Activated B cell treated with CpG ODN at 0.5 μM for 24 hours (primary cell): ENCODE measurements around the gene TANGO2. TPM values are rescaled to one million over a fixed set of nuclear protein-coding genes. Genes with fewer than 3 reads are reported as not detected.

ENCODE experiments used
- ATAC-seq: fragments of 200-7000 bp; cut with Tn5 transposase; one replicate; pipeline ENCODE4 v1.10.0; 2021; ENCODE audit warnings: low read depth, mild to moderate bottlenecking, moderate library complexity
- CTCF ChIA-PET: fragments of 350-600 bp; sonication (Branson Sonifier 250); formaldehyde crosslinking; loops from one replicate; lab custom pipeline; 2021; ENCODE audit warnings: antibody characterized with exemption; lab: Charles Lee
- POLR2A ChIA-PET: fragments of 350-600 bp; sonication (Branson Sonifier 250); formaldehyde crosslinking; loops from one replicate; lab custom pipeline; 2021; ENCODE audit warnings: antibody characterized with exemption; lab: Charles Lee
- DNase-seq: peaks from one replicate; pipeline ENCODE4 v3.0.0; 2022
- H3K27ac Mint-ChIP-seq: one replicate; pipeline ENCODE4 v1.8.0; 2020; ENCODE audit warnings: mixed read lengths
- H3K27me3 Mint-ChIP-seq: one replicate; pipeline ENCODE4 v1.8.0; 2021; ENCODE audit warnings: mixed read lengths
- H3K36me3 Mint-ChIP-seq: one replicate; pipeline ENCODE4 v1.8.0; 2021; ENCODE audit warnings: low read depth, mixed read lengths
- H3K4me1 Mint-ChIP-seq: one replicate; pipeline ENCODE4 v1.8.0; 2021; ENCODE audit warnings: mixed read lengths
- H3K4me3 Mint-ChIP-seq: one replicate; pipeline ENCODE4 v1.8.0; 2020; ENCODE audit warnings: mild to moderate bottlenecking, mixed read lengths
- H3K9me3 Mint-ChIP-seq: one replicate; pipeline ENCODE4 v1.8.0; 2020; ENCODE audit warnings: mixed read lengths
- intact Hi-C: fragments of 100-400 bp; cut with micrococcal nuclease; formaldehyde crosslinking; loops from one replicate; pipeline ENCODE4 v1.15.1; 2024
- total RNA-seq: library from RNA; stranded (reverse); gene quantifications from 2 replicates; pipeline ENCODE4 v1.2.3, GENCODE V29; 2022
- TF ChIP-seq, protein P1 (sequence below): fragments of 200-600 bp; IDR thresholded peaks from one replicate; pipeline ENCODE4 v1.8.0; 2022; ENCODE audit warnings: antibody characterized with exemption, mild to moderate bottlenecking

Gene TANGO2
- total RNA-seq, 1 donor from 2014 or later, result 47.2 TPM

DNA sequence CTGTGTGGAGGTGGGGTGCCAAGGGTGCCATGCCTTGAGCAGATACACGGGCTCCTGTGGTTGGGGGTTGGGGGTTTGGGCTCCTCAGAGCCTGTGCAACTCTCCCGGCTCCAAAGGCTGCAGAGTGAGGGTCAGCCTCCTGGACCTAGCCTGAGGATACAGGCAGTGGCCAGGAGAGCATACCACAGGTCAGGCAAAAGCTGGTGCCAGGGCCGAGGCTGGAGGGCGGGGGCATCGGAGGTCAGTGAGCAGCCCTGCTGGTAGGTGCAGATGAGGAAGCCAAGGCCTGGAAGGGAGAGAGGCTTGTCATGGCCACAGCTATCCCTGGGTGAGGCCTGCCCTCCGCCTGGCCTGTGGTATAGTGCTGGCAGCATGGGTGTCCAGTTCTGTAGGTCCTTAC is 33.6 kb downstream of the TANGO2 start:
- DNase-seq (no peak), ATAC-seq (no peak)
- no peaks in the 10 kb centered on the region for H3K27me3 Mint-ChIP-seq
- H3K4me3 Mint-ChIP-seq, result no peak overlapping the region
- POLR2A ChIA-PET, result no interaction called here
- H3K9me3 Mint-ChIP-seq, result no peaks in the 10 kb centered on the region
- H3K36me3 Mint-ChIP-seq, result peaks cover 71% of the 10 kb centered on the region
- TF ChIP-seq, protein P1, sequence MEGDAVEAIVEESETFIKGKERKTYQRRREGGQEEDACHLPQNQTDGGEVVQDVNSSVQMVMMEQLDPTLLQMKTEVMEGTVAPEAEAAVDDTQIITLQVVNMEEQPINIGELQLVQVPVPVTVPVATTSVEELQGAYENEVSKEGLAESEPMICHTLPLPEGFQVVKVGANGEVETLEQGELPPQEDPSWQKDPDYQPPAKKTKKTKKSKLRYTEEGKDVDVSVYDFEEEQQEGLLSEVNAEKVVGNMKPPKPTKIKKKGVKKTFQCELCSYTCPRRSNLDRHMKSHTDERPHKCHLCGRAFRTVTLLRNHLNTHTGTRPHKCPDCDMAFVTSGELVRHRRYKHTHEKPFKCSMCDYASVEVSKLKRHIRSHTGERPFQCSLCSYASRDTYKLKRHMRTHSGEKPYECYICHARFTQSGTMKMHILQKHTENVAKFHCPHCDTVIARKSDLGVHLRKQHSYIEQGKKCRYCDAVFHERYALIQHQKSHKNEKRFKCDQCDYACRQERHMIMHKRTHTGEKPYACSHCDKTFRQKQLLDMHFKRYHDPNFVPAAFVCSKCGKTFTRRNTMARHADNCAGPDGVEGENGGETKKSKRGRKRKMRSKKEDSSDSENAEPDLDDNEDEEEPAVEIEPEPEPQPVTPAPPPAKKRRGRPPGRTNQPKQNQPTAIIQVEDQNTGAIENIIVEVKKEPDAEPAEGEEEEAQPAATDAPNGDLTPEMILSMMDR, result no peak
- CTCF ChIA-PET, result no interaction called here
- intact Hi-C loops, result no loop called here
- no peaks in the 10 kb centered on the region for H3K4me1 Mint-ChIP-seq
- H3K27ac Mint-ChIP-seq, result no peak overlapping the region

DNA sequence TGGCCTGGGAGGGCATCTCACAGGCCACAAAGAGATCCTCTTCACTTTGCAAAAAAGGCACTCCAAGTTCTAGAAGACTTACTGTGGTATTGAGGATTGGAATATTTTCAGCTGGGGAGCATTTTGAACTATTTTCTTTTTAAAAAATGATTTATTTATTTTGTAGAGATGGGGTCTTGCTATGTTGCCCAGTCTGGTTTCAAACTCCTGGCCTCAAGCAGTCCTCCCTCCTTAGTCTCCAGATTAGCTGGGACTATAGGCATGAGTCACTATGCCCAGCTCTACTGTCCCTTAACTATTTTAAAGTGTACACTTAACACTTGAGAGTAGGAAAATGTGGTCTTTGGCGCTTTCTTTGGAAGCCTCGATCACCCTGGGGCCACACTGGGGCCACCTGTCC is 34.2 kb downstream of the TANGO2 start:
- ATAC-seq (no peak), DNase-seq (no peak)
- Mint-ChIP-seq H3K27ac (no peak overlapping the region), H3K9me3 (no peaks in the 10 kb centered on the region), H3K4me3 (no peak overlapping the region), H3K27me3 (no peaks in the 10 kb centered on the region), H3K36me3 (peaks cover 70% of the 10 kb centered on the region), H3K4me1 (no peaks in the 10 kb centered on the region)
- intact Hi-C loops, result no loop called here
- POLR2A ChIA-PET, result no interaction called here
- CTCF ChIA-PET, result no interaction called here
- TF ChIP-seq, protein P1, result no peak

DNA sequence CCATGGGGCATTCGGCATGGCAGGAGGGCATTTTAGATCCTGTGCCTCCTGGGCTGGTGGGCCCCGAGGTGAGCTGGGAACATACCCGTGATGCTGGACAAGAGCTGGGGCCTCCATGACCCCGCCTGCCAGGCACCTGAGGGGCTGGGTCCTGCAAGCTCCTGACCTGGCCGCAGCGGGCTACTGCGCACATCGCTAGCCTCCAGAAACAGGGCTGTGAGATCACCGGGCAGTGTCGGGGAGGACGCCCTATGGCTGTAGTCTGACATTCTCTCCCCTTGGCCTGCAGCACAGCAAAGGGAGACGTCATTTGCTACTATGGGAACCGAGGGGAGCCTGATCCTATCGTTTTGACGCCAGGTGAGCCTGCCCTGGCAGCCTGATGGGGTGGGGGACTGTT is 34.7 kb downstream of the TANGO2 start:
- H3K36me3 Mint-ChIP-seq, result peaks cover 74% of the 10 kb centered on the region
- CTCF ChIA-PET, result no interaction called here

DNA sequence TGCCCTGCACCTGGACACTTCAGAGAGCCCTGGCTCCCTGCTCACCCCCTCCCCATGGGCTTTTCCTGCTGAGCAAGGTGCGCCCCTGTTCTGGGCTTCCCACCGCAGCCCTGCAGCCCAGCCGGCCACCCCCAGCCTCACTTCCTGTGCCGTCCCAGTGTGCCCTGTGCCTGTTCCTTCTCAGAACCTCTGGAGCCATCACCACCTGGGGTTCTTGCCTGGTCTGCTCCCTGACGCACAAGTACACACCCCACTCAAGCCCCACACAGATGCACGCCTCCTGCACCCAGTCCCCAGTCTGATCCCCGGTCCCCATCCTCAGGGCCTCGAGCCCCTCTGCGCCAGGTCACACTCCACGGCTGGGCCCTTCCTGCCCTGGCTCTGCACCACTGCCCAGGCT is 35.3 kb downstream of the TANGO2 start:
- Mint-ChIP-seq H3K4me3 (no peak overlapping the region), H3K27ac (no peak overlapping the region), H3K36me3 (peaks cover 79% of the 10 kb centered on the region), H3K27me3 (no peaks in the 10 kb centered on the region), H3K9me3 (no peaks in the 10 kb centered on the region), H3K4me1 (no peaks in the 10 kb centered on the region)
- ChIA-PET CTCF (no interaction called here), POLR2A (no interaction called here)
- TF ChIP-seq, protein P1, result no peak
- no peak for DNase-seq
- intact Hi-C loops, result no loop called here
- no peak for ATAC-seq

More for the DNA sequence above, 34.7 kb downstream of the TANGO2 start:
- ATAC-seq, result no peak
- Mint-ChIP-seq H3K27ac (no peak overlapping the region), H3K9me3 (no peaks in the 10 kb centered on the region), H3K4me1 (no peaks in the 10 kb centered on the region), H3K4me3 (no peak overlapping the region), H3K27me3 (no peaks in the 10 kb centered on the region)
- POLR2A ChIA-PET, result no interaction called here
- no peak for DNase-seq
- TF ChIP-seq, protein P1, result no peak
- intact Hi-C loops, result no loop called here

DNA sequence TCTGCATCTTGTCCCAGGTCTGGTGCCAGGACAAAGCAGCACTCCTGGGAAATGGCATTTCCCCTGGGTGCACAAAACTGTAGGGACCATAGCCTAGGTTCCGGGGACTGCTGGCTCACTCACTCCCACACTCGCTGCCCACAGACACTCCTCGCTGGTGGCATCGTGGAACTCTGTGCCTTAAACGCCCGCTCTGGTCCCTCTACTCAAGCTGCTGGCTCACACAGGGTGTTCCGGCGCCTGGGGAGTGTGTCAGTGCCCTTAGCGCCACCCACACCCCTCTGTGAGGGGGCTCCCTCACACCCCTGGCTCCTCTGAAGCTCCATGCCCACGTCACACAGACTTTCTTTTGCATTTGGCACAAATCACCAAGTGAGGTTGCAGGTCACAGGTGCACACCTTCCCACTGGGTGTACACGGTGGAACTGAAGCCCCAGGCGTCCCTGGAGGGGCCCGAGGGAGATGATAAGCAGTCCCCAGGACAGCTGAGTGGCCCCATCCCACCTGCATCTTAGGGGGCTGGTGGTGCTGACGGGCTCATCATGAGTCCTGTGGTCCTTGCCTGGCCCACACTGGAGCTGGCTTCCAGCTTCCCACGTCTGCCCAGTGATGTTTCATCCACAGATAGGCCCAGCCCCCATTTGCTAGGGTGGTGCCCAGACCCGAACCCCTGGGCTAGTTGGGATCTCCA is 35.9 kb downstream of the TANGO2 start:
- intact Hi-C loops, result no loop called here
- no peaks in the 10 kb centered on the region for H3K27me3 Mint-ChIP-seq
- no peak overlapping the region for H3K27ac Mint-ChIP-seq
- H3K4me3 Mint-ChIP-seq, result no peak overlapping the region
- ChIA-PET POLR2A (no interaction called here), CTCF (no interaction called here)
- no peak for ATAC-seq
- no peaks in the 10 kb centered on the region for H3K4me1 Mint-ChIP-seq
- TF ChIP-seq, protein P1, result no peak
- no peaks in the 10 kb centered on the region for H3K9me3 Mint-ChIP-seq
- DNase-seq, result no peak
- H3K36me3 Mint-ChIP-seq, result peaks cover 84% of the 10 kb centered on the region
